Neural cell (in vitro differentiated cells): ENCODE data around the gene CABP5.

Source experiments
- CTCF ChIP-seq: fragments of 450-650 bp; IDR thresholded peaks from 2 replicates; pipeline ENCODE4 v1.5.1; 2014; ENCODE audit warnings: antibody characterized with exemption, mild to moderate bottlenecking, moderate library complexity; ENCODE audit not compliant: poor library complexity, severe bottlenecking
- EP300 ChIP-seq: fragments of 450-650 bp; conservative IDR thresholded peaks from 2 replicates; pipeline ENCODE4 v1.6.1; 2014; ENCODE audit warnings: antibody characterized with exemption, mild to moderate bottlenecking, moderate library complexity; ENCODE audit not compliant: poor library complexity, severe bottlenecking
- MXI1 ChIP-seq: fragments of 450-650 bp; conservative IDR thresholded peaks from 2 replicates; pipeline ENCODE4 v1.6.1; 2014; ENCODE audit warnings: antibody characterized with exemption, mild to moderate bottlenecking; ENCODE audit not compliant: poor library complexity, severe bottlenecking
- RAD21 ChIP-seq: fragments of 450-650 bp; conservative IDR thresholded peaks from 2 replicates; pipeline ENCODE4 v1.6.1; 2014; ENCODE audit warnings: antibody characterized with exemption, mild to moderate bottlenecking, moderate library complexity

DNA sequence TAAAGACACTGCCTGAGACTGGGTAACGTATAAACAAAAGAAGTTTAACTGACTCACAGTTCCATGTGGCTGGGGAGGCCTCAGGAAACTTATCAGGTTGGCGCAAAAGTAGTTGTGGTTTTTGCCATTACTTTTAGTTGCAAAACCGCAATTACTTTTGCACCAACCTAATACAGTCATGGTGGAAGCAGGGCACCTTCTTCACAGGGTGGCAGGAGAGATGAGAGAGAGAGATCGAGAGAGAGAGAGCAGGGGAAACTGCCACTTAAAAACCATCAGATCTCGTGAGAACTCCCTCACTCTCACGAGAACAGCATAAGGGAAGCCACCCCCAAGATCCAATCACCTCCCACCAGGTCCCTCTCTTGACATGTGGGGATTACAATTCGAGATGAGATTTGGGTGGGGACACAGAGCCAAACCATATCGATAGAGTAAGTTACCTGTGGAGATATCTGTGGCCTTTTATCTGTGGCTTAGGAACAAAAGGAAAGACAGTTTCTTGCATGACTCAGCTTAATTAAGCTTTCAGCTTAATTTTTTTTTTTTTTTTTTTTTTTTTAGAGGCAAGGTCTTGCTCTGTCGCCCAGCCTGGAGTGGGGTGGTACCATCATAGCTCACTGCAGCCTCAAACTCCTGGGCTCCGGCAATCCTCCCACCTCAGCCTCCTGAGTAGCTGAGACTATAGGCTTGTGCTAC, 7.6 kb upstream of the CABP5 start:
- no peak for TF ChIP-seq CTCF
- no peak for TF ChIP-seq MXI1
- no peak for TF ChIP-seq EP300
- no peak for TF ChIP-seq RAD21
